Astrocyte of the spinal cord (primary cell): Measurements from ENCODE around the gene ELOVL5.

Source experiments
- DNase-seq: peaks from one replicate; pipeline ENCODE4 v3.0.0; 2011; ENCODE audit warnings: low read depth, low spot score
- H3K4me3 ChIP-seq: 2 replicates; pipeline ENCODE4 v1.5.1; 2011; ENCODE audit warnings: low read depth, mild to moderate bottlenecking, low read length, moderate library complexity
- CTCF ChIP-seq: IDR thresholded peaks from 2 replicates; pipeline ENCODE4 v1.5.1; 2012; ENCODE audit warnings: low read depth, mild to moderate bottlenecking, low read length, inconsistent platforms
- in situ Hi-C: cut with HindIII; loops from 2 replicates; pipeline ENCODE4 v1.10.0; 2017; ENCODE audit warnings: low sequenced_read_pairs

Gene ELOVL5

GRCh38 chr6:53359843-53360092, 11.0 kb upstream of the ELOVL5 start:
- in situ Hi-C loops: no loop called here
- peak overlapping the region; percentile 33 for H3K4me3 ChIP-seq
- DNase-seq: no peak
- TF ChIP-seq CTCF: no peak

- peak overlapping the region; percentile 40 for H3K4me3 ChIP-seq
- in situ Hi-C loops: no loop called here
- TF ChIP-seq CTCF: no peak
- peak; percentile 98 for DNase-seq
These were observed 10.5 kb upstream of the ELOVL5 start for GRCh38 chr6:53359095-53359842.

GRCh38 chr6:53358440-53359094, 9.8 kb upstream of the ELOVL5 start:
- in situ Hi-C loops: no loop called here
- peak overlapping the region; percentile 40 for H3K4me3 ChIP-seq
- no peak for TF ChIP-seq CTCF
- no peak for DNase-seq

GRCh38 chr6:53357576-53358360, 9.0 kb upstream of the ELOVL5 start:
- H3K4me3 ChIP-seq: no peak overlapping the region
- no peak for DNase-seq
- in situ Hi-C loops: no loop called here
- TF ChIP-seq CTCF: no peak

GRCh38 chr6:53353624-53354023, 4.9 kb upstream of the ELOVL5 start:
- no peak overlapping the region for H3K4me3 ChIP-seq
- in situ Hi-C loops: no loop called here
- no peak for DNase-seq
- TF ChIP-seq CTCF: no peak

- in situ Hi-C loops: no loop called here
- no peak overlapping the region for H3K4me3 ChIP-seq
- no peak for DNase-seq
- TF ChIP-seq CTCF: no peak
These were observed 3.6 kb upstream of the ELOVL5 start for GRCh38 chr6:53352360-53352759.
